IMR-90 (cell line): Measurements from ENCODE around the gene FEV. TPM values are rescaled to one million over a fixed set of nuclear protein-coding genes. Genes with fewer than 3 reads are reported as not detected.

Experiments
- ATAC-seq: fragments of 200-7000 bp; cut with Tn5 transposase; 2 replicates; pipeline ENCODE4 v1.9.1; 2020; ENCODE audit warnings: low read depth, mild to moderate bottlenecking, moderate library complexity
- BruUV-seq: library from RNA; stranded (reverse); fragments of 400-500 nt; replicated peaks from 2 replicates; lab custom pipeline; 2021; lab: Mats Ljungman, UMichigan
- CTCF ChIA-PET: fragments of 300-600 bp; formaldehyde crosslinking; extraction: SDS; loops from one replicate; lab custom pipeline; 2021; ENCODE audit warnings: antibody characterized with exemption; lab: Yijun Ruan, JAX
- POLR2A ChIA-PET: fragments of 300-600 bp; sonication (Branson Sonifier 250); formaldehyde crosslinking; loops from one replicate; lab custom pipeline; 2022; ENCODE audit warnings: antibody characterized with exemption; ENCODE audit not compliant: unreplicated experiment; lab: Charles Lee
- DNase-seq: peaks from one replicate; pipeline ENCODE4 v3.0.0; 2013
- H2AFZ ChIP-seq: replicated peaks from 2 replicates; pipeline ENCODE3; 2013; ENCODE audit warnings: low read length, mild to moderate bottlenecking; ENCODE audit not compliant: poor library complexity
- H2AK5ac ChIP-seq: 2 replicates; pipeline ENCODE4 v1.6.1; 2013; ENCODE audit warnings: low read depth, low read length, inconsistent platforms
- H2AK9ac ChIP-seq: replicated peaks from 2 replicates; pipeline ENCODE3; 2013; ENCODE audit warnings: mild to moderate bottlenecking, low read depth, low read length, moderate library complexity; ENCODE audit not compliant: poor library complexity
- H2BK120ac ChIP-seq: 2 replicates; pipeline ENCODE4 v1.6.1; 2013; ENCODE audit warnings: low read depth, low read length, inconsistent platforms
- H2BK15ac ChIP-seq: 3 replicates; pipeline ENCODE4 v1.6.1; 2013; ENCODE audit warnings: low read depth, low read length, inconsistent platforms
- H2BK20ac ChIP-seq: 2 replicates; pipeline ENCODE4 v1.6.1; 2013; ENCODE audit warnings: low read depth, mild to moderate bottlenecking, inconsistent platforms, low read length, moderate library complexity
- H2BK5ac ChIP-seq: 2 replicates; pipeline ENCODE4 v1.6.1; 2013; ENCODE audit warnings: mild to moderate bottlenecking, low read depth, low read length, inconsistent platforms; ENCODE audit not compliant: poor library complexity, severe bottlenecking
- H3K14ac ChIP-seq: replicated peaks from 2 replicates; pipeline ENCODE4 v1.6.1; 2013; ENCODE audit warnings: low read depth, low read length, inconsistent platforms
- H3K18ac ChIP-seq: 2 replicates; pipeline ENCODE4 v1.6.1; 2013; ENCODE audit warnings: low read depth, low read length, control low read depth
- H3K23ac ChIP-seq: 2 replicates; pipeline ENCODE4 v1.6.1; 2013; ENCODE audit warnings: low read depth, low read length, inconsistent platforms
- H3K27ac ChIP-seq: 2 replicates; pipeline ENCODE4 v1.5.1; 2013; ENCODE audit warnings: mild to moderate bottlenecking, control low read depth, low read length; ENCODE audit not compliant: insufficient read depth
- H3K27me3 ChIP-seq: 2 replicates; pipeline ENCODE4 v1.6.1; 2013; ENCODE audit warnings: low read length; ENCODE audit not compliant: control insufficient read depth, insufficient read depth
- H3K36me3 ChIP-seq: 2 replicates; pipeline ENCODE4 v1.6.1; 2013; ENCODE audit warnings: low read length, mixed read lengths; ENCODE audit not compliant: control insufficient read depth, insufficient read depth
- H3K4ac ChIP-seq: 2 replicates; pipeline ENCODE4 v1.6.1; 2013; ENCODE audit warnings: low read depth, low read length, inconsistent platforms
- H3K4me1 ChIP-seq: 2 replicates; pipeline ENCODE4 v1.6.1; 2013; ENCODE audit warnings: low read length, mixed read lengths; ENCODE audit not compliant: control insufficient read depth, insufficient read depth
- H3K4me2 ChIP-seq: 2 replicates; pipeline ENCODE4 v1.6.1; 2013; ENCODE audit warnings: low read depth, mild to moderate bottlenecking, control low read depth, low read length, moderate library complexity
- H3K4me3 ChIP-seq: 2 replicates; pipeline ENCODE4 v1.5.1; 2013; ENCODE audit warnings: low read depth, mild to moderate bottlenecking, control low read depth, low read length, moderate library complexity; ENCODE audit not compliant: insufficient read depth
- H3K56ac ChIP-seq: 2 replicates; pipeline ENCODE4 v1.6.1; 2013; ENCODE audit warnings: low read length, inconsistent platforms; ENCODE audit not compliant: insufficient read depth; ENCODE audit errors: extremely low read depth
- H3K79me1 ChIP-seq, 2 experiments: 2 replicates each; pipeline ENCODE4 v1.6.1; 2013; ENCODE audit warnings: low read length in 2 of 2, inconsistent platforms in 1 of 2, low read depth in 1 of 2
- H3K9ac ChIP-seq: 2 replicates; pipeline ENCODE4 v1.6.1; 2013; ENCODE audit warnings: low read depth, low read length, control low read depth
- H3K9me1 ChIP-seq: 2 replicates; pipeline ENCODE4 v1.6.1; 2013; ENCODE audit warnings: low read length, inconsistent platforms; ENCODE audit not compliant: insufficient read depth
- H3K9me3 ChIP-seq: 2 replicates; pipeline ENCODE4 v1.6.1; 2013; ENCODE audit warnings: low read length; ENCODE audit not compliant: control insufficient read depth, insufficient read depth
- H4K20me1 ChIP-seq: 2 replicates; pipeline ENCODE4 v1.6.1; 2013; ENCODE audit warnings: low read length, inconsistent platforms; ENCODE audit not compliant: insufficient read depth
- H4K5ac ChIP-seq: 2 replicates; pipeline ENCODE4 v1.6.1; 2013; ENCODE audit warnings: mild to moderate bottlenecking, low read depth, low read length, control low read depth
- H4K8ac ChIP-seq, 2 experiments: 2 replicates each; pipeline ENCODE4 v1.6.1; 2013; ENCODE audit warnings: low read depth in 2 of 2, low read length in 2 of 2, control low read depth in 1 of 2, inconsistent platforms in 1 of 2
- H4K91ac ChIP-seq: 2 replicates; pipeline ENCODE4 v1.6.1; 2013; ENCODE audit warnings: low read depth, low read length, inconsistent platforms; ENCODE audit not compliant: insufficient read depth
- CEBPB ChIP-seq: IDR thresholded peaks from 2 replicates; pipeline ENCODE4 v1.6.1; 2012; ENCODE audit warnings: low read depth, low read length, improper control_type of control experiment
- NFE2L2 ChIP-seq: fragments of 150-350 bp; IDR thresholded peaks from 2 replicates; pipeline ENCODE4 v1.6.1; 2016; ENCODE audit warnings: low read depth, mild to moderate bottlenecking, low read length
- RFX5 ChIP-seq: IDR thresholded peaks from 2 replicates; pipeline ENCODE4 v1.8.0; 2012; ENCODE audit warnings: low read depth, mild to moderate bottlenecking, low read length, moderate library complexity
- SMC3 ChIP-seq: fragments of 150-350 bp; IDR thresholded peaks from 2 replicates; pipeline ENCODE4 v1.6.1; 2016; ENCODE audit warnings: low read depth, mild to moderate bottlenecking, antibody characterized with exemption, low read length, moderate library complexity
- WGBS, 2 experiments: methylation state at CpG; one replicate each; pipeline versions ENCODE4 v1.1.5 to v1.1.7; 2013; ENCODE audit warnings: missing lambda C conversion rate in 2 of 2; ENCODE audit not compliant: insufficient read length in 1 of 2; ENCODE audit errors: extremely low coverage in 2 of 2; 5-methylcytosine and 5-hydroxymethylcytosine counted together
- dilution Hi-C: fragments of 300-500 bp; cut with HindIII; formaldehyde crosslinking; loops from one replicate; pipeline ENCODE4 v1.14.3; 2018; ENCODE audit warnings: low sequenced_read_pairs; ENCODE audit not compliant: unreplicated experiment
- in situ Hi-C: fragments of 300-500 bp; cut with MboI; formaldehyde crosslinking; loops from 3 replicates; pipeline ENCODE4 v1.14.3; 2019; ENCODE audit warnings: low sequenced_read_pairs, inconsistent platforms, mixed read lengths
- intact Hi-C: fragments of 100-400 bp; cut with micrococcal nuclease; formaldehyde crosslinking; loops from 2 replicates; pipeline ENCODE4 v1.10.0; 2022
- polyA plus RNA-seq, 3 experiments: library from polyadenylated mRNA; depleted of rRNA; stranded (reverse); fragments of >200 nt; gene quantifications; 2 replicates each; pipeline ENCODE4 v1.2.3, GENCODE V29; 2012; ENCODE audit warnings: low replicate concordance in 1 of 3
- total RNA-seq: library from RNA; depleted of rRNA; stranded (reverse); fragments of >200 nt; gene quantifications from 2 replicates; pipeline ENCODE4 v1.2.3, GENCODE V29; 2012
- TF ChIP-seq, protein P1 (sequence below): conservative IDR thresholded peaks from 2 replicates; pipeline ENCODE4 v1.5.1; 2012; ENCODE audit warnings: mild to moderate bottlenecking, low read depth, low read length, improper control_type of control experiment

Gene FEV
- total and polyA plus RNA-seq, 2 of the 4 experiments (the other 2 are of a cell fraction), result not detected

- Histone ChIP-seq H2BK120ac (no peak overlapping the region), H3K9ac (no peak overlapping the region), H2BK20ac (no peak overlapping the region), H2AK9ac (no peak overlapping the region), H4K20me1 (peaks cover 3% of the 10 kb centered on the region; the same call in 1 of the 2 replicates), H3K23ac (no peak overlapping the region), H2BK15ac (no peak overlapping the region), H4K91ac (no peak overlapping the region), H3K56ac (no peak overlapping the region), H3K27ac (no peak overlapping the region), H3K36me3 (no peaks in the 10 kb centered on the region), H2AFZ (no peak overlapping the region), H3K14ac (no peak overlapping the region), H2AK5ac (no peak overlapping the region), H3K4me3 (no peak overlapping the region), H3K4me1 (no peaks in the 10 kb centered on the region; the same call in 1 of the 2 replicates), H4K5ac (no peak overlapping the region), H3K27me3 (peaks cover 95% of the 10 kb centered on the region), H3K79me1 (no peaks in the 10 kb centered on the region), H4K8ac (no peak overlapping the region), H3K9me3 (no peaks in the 10 kb centered on the region), H3K4ac (no peak overlapping the region), H2BK5ac (no peak overlapping the region), H3K9me1 (peaks cover 3% of the 10 kb centered on the region; the same call in 1 of the 2 replicates), H3K18ac (no peak overlapping the region), H3K4me2 (no peak overlapping the region)
- in situ Hi-C loops, result no loop called here
- TF ChIP-seq NFE2L2, result no peak
- no peak for TF ChIP-seq RFX5
- TF ChIP-seq, protein P1, sequence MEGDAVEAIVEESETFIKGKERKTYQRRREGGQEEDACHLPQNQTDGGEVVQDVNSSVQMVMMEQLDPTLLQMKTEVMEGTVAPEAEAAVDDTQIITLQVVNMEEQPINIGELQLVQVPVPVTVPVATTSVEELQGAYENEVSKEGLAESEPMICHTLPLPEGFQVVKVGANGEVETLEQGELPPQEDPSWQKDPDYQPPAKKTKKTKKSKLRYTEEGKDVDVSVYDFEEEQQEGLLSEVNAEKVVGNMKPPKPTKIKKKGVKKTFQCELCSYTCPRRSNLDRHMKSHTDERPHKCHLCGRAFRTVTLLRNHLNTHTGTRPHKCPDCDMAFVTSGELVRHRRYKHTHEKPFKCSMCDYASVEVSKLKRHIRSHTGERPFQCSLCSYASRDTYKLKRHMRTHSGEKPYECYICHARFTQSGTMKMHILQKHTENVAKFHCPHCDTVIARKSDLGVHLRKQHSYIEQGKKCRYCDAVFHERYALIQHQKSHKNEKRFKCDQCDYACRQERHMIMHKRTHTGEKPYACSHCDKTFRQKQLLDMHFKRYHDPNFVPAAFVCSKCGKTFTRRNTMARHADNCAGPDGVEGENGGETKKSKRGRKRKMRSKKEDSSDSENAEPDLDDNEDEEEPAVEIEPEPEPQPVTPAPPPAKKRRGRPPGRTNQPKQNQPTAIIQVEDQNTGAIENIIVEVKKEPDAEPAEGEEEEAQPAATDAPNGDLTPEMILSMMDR, result no peak
- TF ChIP-seq CEBPB, result no peak
- TF ChIP-seq SMC3, result no peak
- DNase-seq, result no peak
- ChIA-PET POLR2A (no interaction called here), CTCF (no interaction called here)
- dilution Hi-C loops, result no loop called here
- no TSS peak for BruUV-seq
- intact Hi-C loops, result no loop called here
- ATAC-seq, result no peak
- no CpG with 5 or more reads among the region's 9 CpGs for WGBS, 2 experiments
Observed at GRCh38 chr2:218990052-218990451, 5.1 kb upstream of the FEV start.
